ENCODE measurements around the gene FBXO34.
"Not testable (repeated sequence)": the region's sequence is repeated elsewhere in the genome, so short reads cannot be mapped to it uniquely, and the experiment has no call there.

Gene FBXO34

DNA sequence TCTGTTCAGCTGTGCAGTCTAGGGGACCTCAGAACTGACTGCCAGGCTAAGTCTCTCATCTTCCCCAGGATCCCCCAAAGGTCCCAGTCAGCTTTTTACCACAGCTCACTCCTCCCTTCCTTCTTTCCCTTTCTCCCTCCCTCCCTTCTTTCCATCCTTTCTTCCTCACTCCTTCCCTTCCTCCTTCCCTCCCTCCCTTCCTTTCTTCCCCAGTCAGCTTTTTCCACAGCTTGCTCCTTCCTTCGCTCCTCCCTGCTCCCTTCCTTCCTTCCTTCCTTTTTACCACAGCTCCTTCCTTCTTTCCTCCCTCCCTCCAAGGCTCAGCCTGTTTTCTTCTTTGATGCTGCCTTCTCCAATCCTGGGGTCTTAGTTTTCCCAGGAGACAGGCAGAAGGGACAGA is 101.2 kb downstream of the FBXO34 start:
- H3K27me3 ChIP-seq (ENCODE audit: insufficient read depth, low read length) = no peaks in the 10 kb centered on the region
- no peak overlapping the region for H3K4me3 ChIP-seq (ENCODE audit: low read length)
- no peak overlapping the region for H2AFZ ChIP-seq (ENCODE audit: low read depth, low read length)
- no peaks in the 10 kb centered on the region for H3K4me1 ChIP-seq (ENCODE audit: insufficient read depth, low read length)
- no peaks in the 10 kb centered on the region for H3K9me3 ChIP-seq (ENCODE audit: low read length)
- peaks cover 51% of the 10 kb centered on the region for H3K36me3 ChIP-seq (ENCODE audit: insufficient read depth, low read length)

DNA sequence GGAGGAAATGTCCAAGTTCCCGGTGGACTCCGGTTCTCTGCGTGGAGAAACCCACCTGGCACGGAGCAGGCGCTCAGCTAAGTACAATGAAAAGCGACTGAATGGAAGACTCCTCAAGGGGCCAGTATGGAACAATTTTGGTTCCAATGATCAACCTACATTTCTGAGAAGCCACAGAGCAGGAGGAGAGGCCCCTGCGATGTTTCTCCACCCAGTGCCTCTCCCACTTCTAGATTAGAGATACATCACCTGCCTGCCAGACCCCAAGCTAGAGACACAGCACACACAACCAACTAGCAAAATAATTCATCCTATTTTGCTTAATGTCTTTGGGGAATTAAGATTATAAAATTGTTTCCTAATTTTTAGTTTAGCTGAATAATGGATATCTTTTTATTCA is 101.6 kb downstream of the FBXO34 start:
- no peak overlapping the region for H2AFZ ChIP-seq (ENCODE audit: low read depth, low read length)
- H3K36me3 ChIP-seq (ENCODE audit: insufficient read depth, low read length) = peaks cover 51% of the 10 kb centered on the region
- H3K4me3 ChIP-seq (ENCODE audit: low read length) = no peak overlapping the region
- no peaks in the 10 kb centered on the region for H3K4me1 ChIP-seq (ENCODE audit: insufficient read depth, low read length)
- H3K9me3 ChIP-seq (ENCODE audit: low read length) = no peaks in the 10 kb centered on the region
- no peaks in the 10 kb centered on the region for H3K27me3 ChIP-seq (ENCODE audit: insufficient read depth, low read length)

DNA sequence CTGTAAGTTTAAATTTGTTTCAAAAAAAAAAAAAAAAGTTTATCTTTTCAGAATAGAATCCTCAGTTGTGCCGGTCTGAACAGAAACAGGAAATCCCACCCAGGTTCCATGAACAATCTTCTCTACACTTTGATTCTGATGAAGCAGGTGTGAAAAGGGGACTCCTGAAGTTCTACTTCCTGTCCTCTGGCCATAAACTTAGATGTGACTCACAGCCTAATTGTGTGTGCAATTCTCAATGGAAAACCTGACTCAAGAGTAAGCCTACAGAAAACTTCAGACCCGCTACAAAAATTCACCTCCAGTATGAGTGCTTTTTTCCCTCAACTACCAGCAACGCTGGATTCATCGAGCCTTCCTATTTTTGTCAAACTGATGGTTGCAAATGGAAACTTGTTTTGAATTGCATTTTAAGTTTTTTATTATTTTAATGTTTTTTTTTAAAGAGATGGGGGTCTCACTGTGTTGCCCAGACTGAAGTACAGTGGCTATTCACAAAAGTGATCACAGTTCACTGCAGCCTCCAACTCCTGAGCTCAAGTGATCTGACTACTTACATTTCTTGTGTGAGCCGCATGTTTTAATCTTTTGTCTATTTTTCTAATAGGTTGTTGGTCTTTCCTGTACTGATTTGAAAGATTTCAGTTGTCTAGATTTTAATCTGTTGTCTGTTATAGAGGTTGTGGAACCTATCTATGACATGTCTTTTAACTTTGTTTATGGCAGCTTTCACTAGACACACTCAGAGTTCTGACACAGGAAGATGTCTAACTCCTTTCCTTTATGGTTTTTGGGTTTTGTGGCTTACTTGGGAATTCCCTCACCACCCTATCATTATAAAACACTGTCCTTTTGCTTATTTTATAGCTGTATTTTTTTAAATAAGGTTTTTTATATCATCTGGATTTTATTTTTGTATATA is 102.8 kb downstream of the FBXO34 start:
- Histone ChIP-seq H2AFZ (ENCODE audit: low read depth, low read length) (no peak overlapping the region), H3K4me1 (ENCODE audit: insufficient read depth, low read length) (no peaks in the 10 kb centered on the region), H3K9me3 (ENCODE audit: low read length) (no peaks in the 10 kb centered on the region), H3K27me3 (ENCODE audit: insufficient read depth, low read length) (no peaks in the 10 kb centered on the region), H3K4me3 (ENCODE audit: low read length) (no peak overlapping the region), H3K36me3 (ENCODE audit: insufficient read depth, low read length) (peaks cover 55% of the 10 kb centered on the region)

DNA sequence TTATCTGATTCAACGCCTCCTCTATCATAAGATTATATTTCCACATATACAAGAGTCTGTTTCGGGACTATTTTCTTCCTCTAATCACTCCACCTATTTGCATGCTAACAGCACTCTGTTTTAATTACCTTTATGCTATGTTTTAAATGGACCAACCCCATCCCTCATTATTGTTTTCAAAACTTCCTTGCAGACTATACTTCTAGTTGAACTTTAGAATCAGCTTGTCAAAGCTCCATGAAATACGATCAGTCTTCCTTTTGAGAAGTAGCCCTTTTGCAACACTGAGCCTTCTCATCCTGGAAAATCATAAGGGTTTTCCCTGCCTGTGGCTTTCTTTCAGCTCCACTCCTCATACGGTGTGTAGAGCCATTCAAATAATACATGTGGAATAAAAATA is 103.5 kb downstream of the FBXO34 start:
- H3K4me3 ChIP-seq (ENCODE audit: low read length) = no peak overlapping the region
- no peak overlapping the region for H2AFZ ChIP-seq (ENCODE audit: low read depth, low read length)
- H3K9me3 ChIP-seq (ENCODE audit: low read length) = no peaks in the 10 kb centered on the region
- H3K36me3 ChIP-seq (ENCODE audit: insufficient read depth, low read length) = peaks cover 51% of the 10 kb centered on the region
- H3K27me3 ChIP-seq (ENCODE audit: insufficient read depth, low read length) = no peaks in the 10 kb centered on the region
- H3K4me1 ChIP-seq (ENCODE audit: insufficient read depth, low read length) = no peaks in the 10 kb centered on the region

DNA sequence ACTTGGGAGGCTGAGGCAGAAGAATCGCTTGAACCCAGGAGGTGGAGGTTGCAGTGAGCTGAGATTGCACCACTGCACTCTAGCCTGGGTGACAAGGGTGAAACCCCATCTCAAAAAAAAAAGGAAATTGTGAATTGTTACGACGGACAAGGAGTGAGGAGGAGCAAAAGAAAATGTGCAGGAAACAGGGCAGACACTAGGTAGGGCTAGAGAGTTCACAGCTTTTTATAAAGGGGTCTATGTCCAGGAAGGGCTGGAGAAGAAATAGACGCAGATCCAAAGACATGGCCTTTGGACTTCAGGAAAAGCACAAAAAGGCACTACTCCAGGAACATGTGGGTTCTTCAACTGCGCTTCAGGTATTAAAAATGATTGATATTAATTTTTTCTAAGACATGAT is 106.0 kb downstream of the FBXO34 start:
- H3K36me3 ChIP-seq (ENCODE audit: insufficient read depth, low read length) = peaks cover 64% of the 10 kb centered on the region
- H3K27me3 ChIP-seq (ENCODE audit: insufficient read depth, low read length) = no peaks in the 10 kb centered on the region
- H3K4me1 ChIP-seq (ENCODE audit: insufficient read depth, low read length) = no peaks in the 10 kb centered on the region
- H3K9me3 ChIP-seq (ENCODE audit: low read length) = no peaks in the 10 kb centered on the region
- H3K4me3 ChIP-seq (ENCODE audit: low read length) = no peak overlapping the region
- H2AFZ ChIP-seq (ENCODE audit: low read depth, low read length) = no peak overlapping the region

DNA sequence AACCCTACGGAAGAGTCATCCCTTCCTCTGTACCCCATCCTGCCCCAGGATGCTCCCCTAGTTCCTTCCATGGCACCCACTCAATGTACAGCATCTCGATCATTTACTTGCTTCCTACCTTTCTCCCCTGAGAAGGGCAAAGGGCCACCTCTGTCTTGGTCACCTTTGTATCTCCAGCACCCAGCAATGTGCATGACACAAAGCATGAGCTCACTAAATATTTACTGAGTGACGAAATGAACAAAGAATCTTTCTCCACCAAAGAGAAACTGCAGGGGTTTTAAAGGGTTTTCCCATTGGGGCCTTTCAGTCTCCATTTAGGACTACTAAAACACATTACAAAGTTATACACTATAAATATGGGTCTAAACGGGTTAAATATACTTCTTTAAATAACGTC is 109.8 kb downstream of the FBXO34 start:
- Histone ChIP-seq H3K36me3 (ENCODE audit: insufficient read depth, low read length) (peaks cover 63% of the 10 kb centered on the region), H2AFZ (ENCODE audit: low read depth, low read length) (no peak overlapping the region), H3K4me1 (ENCODE audit: insufficient read depth, low read length) (no peaks in the 10 kb centered on the region), H3K27me3 (ENCODE audit: insufficient read depth, low read length) (no peaks in the 10 kb centered on the region), H3K9me3 (ENCODE audit: low read length) (no peaks in the 10 kb centered on the region), H3K4me3 (ENCODE audit: low read length) (no peak overlapping the region)

DNA sequence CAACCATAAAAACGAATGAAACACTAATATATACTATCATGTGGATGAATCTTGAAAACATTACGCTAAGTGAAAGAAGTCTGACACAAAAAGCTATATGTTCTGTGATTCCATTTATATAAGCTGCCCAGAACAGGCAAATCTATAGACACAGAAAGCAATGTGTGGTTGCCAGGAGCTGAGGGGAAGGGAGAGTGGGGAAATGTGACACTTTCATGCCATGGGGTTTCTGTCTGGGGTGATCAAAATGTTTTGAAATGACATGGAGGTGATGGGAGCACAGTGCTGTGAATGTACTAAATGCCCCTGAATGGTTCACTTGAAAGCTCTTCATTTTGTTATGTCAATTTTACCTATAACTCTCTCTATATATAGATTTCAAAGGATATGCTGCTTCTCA is 110.3 kb downstream of the FBXO34 start:
- Histone ChIP-seq H3K36me3 (ENCODE audit: insufficient read depth, low read length) (peaks cover 63% of the 10 kb centered on the region), H3K27me3 (ENCODE audit: insufficient read depth, low read length) (no peaks in the 10 kb centered on the region)

DNA sequence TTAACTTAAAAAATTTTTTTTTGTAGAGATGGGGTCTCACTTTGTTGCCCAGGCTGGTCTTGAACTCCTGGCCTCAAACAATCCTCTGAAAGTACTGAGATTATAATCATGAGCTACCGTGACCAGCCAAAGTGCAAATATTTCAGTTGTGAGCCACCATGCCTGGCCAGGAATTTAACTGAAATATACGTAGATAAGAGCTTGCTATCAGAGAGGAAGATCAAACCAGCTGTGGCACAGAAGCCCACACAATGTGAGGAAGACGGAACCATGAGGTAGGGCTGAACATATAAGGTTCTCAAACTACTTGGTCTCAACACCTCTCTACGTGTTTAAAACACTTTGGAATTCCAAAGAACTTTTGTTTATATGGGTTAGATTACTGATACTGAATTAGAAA is 111.3 kb downstream of the FBXO34 start:
- Histone ChIP-seq H3K27me3 (ENCODE audit: insufficient read depth, low read length) (no peaks in the 10 kb centered on the region), H3K4me1 (ENCODE audit: insufficient read depth, low read length) (no peaks in the 10 kb centered on the region), H3K36me3 (ENCODE audit: insufficient read depth, low read length) (peaks cover 61% of the 10 kb centered on the region), H2AFZ (ENCODE audit: low read depth, low read length) (no peak overlapping the region), H3K4me3 (ENCODE audit: low read length) (no peak overlapping the region), H3K9me3 (ENCODE audit: low read length) (no peaks in the 10 kb centered on the region)

More for the DNA sequence above, 110.3 kb downstream of the FBXO34 start:
- Histone ChIP-seq H2AFZ (ENCODE audit: low read depth, low read length) (no peak overlapping the region), H3K4me3 (ENCODE audit: low read length) (no peak overlapping the region), H3K9me3 (ENCODE audit: low read length) (no peaks in the 10 kb centered on the region), H3K4me1 (ENCODE audit: insufficient read depth, low read length) (no peaks in the 10 kb centered on the region)

DNA sequence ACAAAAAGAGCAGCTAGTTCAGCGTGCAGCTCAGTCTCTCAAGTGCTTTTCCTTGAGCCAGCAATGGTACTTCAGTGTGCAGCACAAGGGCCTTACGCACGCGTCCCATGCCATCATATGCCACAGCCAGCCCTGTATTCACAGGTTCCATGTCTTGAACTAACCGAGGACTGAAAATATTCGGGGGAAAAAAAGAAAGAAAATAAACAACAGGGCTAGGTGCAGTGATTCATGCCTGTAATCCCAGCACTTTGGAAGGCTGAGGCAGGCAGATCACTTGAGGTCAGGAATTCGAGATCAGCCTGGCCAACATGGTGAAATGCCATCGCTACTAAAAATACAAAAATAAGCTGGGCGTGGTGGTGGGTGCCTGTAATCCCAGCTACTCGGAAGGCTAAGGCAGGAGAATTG is 111.8 kb downstream of the FBXO34 start:
- H3K9me3 ChIP-seq (ENCODE audit: low read length); H3K4me1 ChIP-seq (ENCODE audit: insufficient read depth, low read length); H2AFZ ChIP-seq (ENCODE audit: low read depth, low read length); H3K27me3 ChIP-seq (ENCODE audit: insufficient read depth, low read length); H3K4me3 ChIP-seq (ENCODE audit: low read length): not testable (repeated sequence)
- peaks cover 57% of the 10 kb centered on the region for H3K36me3 ChIP-seq (ENCODE audit: insufficient read depth, low read length)

DNA sequence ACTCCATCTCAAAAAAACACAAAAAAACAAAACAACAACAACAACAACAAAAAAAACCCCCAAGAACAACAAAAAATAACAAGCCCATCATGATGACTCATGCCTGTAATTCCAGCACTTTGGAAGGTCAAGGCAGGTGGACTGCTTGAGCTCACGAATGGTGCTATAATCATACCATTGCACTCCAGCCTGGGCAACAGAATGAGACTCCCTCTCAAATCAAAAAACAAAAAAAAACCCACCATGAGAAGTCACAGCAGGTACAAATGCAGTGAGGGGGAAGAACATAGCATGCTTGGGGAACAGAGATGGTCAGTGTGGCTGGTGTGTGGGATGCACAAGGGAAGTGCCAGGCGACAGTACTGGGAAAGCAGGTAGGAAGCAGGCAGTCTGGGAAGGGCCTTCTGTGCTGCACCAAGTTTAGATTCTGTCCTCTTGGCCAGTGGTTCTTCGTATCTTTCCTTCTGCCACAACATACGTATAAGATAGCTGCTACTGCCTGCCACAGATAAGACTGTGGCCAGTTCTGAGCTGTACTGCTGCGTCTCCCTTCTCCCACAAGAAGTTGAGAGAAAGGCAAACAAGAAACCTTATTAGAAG is 112.4 kb downstream of the FBXO34 start:
- Histone ChIP-seq H3K36me3 (ENCODE audit: insufficient read depth, low read length) (peaks cover 55% of the 10 kb centered on the region), H3K4me3 (ENCODE audit: low read length) (no peak overlapping the region)

DNA sequence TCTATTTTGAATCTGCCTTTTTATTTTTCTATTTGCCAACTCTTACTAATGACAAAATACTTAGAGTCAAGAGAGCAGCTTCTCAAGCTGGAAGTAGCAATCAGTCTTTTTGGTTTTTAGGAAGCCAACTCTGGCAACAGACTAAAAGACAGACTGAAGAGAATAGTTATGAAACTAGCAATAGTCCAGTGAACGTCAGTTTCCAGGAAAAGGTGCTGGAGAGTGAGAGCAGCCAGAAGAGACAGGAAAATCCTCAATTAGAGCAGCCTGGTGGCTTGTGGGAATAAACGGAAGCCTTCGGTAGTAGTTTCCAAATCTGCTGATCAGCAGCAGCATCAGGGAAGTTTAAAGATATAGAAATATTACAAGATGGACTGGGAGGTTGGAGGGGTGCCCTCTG is 113.3 kb downstream of the FBXO34 start:
- Histone ChIP-seq H2AFZ (ENCODE audit: low read depth, low read length) (no peak overlapping the region), H3K4me1 (ENCODE audit: insufficient read depth, low read length) (no peaks in the 10 kb centered on the region), H3K9me3 (ENCODE audit: low read length) (no peaks in the 10 kb centered on the region), H3K27me3 (ENCODE audit: insufficient read depth, low read length) (no peaks in the 10 kb centered on the region), H3K36me3 (ENCODE audit: insufficient read depth, low read length) (peaks cover 59% of the 10 kb centered on the region), H3K4me3 (ENCODE audit: low read length) (no peak overlapping the region)

More for the DNA sequence above, 112.4 kb downstream of the FBXO34 start:
- Histone ChIP-seq H3K9me3 (ENCODE audit: low read length) (no peaks in the 10 kb centered on the region), H3K4me1 (ENCODE audit: insufficient read depth, low read length) (no peaks in the 10 kb centered on the region), H3K27me3 (ENCODE audit: insufficient read depth, low read length) (no peaks in the 10 kb centered on the region), H2AFZ (ENCODE audit: low read depth, low read length) (no peak overlapping the region)

DNA sequence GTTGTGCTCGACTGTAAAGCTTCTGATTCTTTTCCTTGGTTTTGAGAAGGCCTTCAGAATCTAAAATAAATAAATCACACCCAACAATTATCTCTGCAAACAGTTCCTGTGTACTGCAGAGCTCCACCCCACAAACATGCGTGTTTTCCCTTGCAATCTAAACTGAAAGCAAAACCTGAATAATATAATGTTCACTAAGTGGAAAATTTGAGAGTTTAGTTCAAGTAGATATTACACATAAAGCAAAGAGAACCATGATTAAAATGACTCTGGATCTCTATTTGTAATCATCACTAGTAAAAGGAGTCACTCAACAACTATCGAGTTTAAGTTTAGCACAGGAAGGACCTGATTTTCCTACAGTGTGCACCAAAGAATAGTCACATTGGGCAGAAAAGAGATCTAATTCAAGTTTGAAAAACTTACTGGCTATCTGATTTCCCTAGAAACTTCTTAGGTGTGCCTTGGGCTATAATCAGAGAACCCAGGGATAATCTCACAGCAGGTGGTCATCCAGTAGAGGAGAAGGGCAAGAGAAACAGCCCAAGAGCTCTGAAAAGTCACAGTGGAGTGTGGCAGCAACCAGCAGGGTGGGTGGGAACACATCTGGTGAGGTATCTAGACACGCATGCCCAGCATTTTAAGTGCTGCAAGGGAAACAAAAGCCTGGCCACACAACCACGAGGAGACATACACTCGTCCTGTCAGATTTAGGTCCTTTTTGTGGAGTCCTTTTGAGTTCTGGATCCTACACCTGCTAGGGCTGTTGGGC is 115.0 kb downstream of the FBXO34 start:
- H2AFZ ChIP-seq (ENCODE audit: low read depth, low read length) = no peak overlapping the region
- H3K27me3 ChIP-seq (ENCODE audit: insufficient read depth, low read length) = no peaks in the 10 kb centered on the region
- no peak overlapping the region for H3K4me3 ChIP-seq (ENCODE audit: low read length)
- H3K4me1 ChIP-seq (ENCODE audit: insufficient read depth, low read length) = no peaks in the 10 kb centered on the region
- H3K36me3 ChIP-seq (ENCODE audit: insufficient read depth, low read length) = peaks cover 50% of the 10 kb centered on the region
- H3K9me3 ChIP-seq (ENCODE audit: low read length) = no peaks in the 10 kb centered on the region

DNA sequence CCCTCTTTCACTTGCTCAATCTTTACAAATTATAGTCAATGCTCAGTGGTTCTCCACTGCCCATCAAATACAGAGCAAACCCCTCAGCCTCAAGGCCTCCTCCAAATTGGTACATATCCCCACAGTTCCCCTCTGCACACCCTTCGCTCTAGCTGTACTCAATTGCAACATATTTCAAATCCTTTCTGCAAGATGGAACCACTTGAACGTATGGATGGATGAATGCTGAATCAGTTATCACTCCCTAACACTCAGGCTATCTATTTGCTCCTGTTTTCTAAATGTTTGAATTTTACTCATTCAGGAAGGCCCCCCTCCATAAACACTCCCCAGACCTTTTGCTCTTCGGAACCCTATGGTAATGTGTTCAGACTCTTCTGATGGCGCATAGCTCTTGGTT is 115.9 kb downstream of the FBXO34 start:
- no peaks in the 10 kb centered on the region for H3K4me1 ChIP-seq (ENCODE audit: insufficient read depth, low read length)
- no peaks in the 10 kb centered on the region for H3K9me3 ChIP-seq (ENCODE audit: low read length)
- H3K36me3 ChIP-seq (ENCODE audit: insufficient read depth, low read length) = peaks cover 45% of the 10 kb centered on the region
- no peaks in the 10 kb centered on the region for H3K27me3 ChIP-seq (ENCODE audit: insufficient read depth, low read length)
- H3K4me3 ChIP-seq (ENCODE audit: low read length) = no peak overlapping the region
- no peak overlapping the region for H2AFZ ChIP-seq (ENCODE audit: low read depth, low read length)

All from neuron (in vitro differentiated cells).